ENCODE measurements around the gene HDAC4. TPM values are rescaled to one million over a fixed set of nuclear protein-coding genes. Genes with fewer than 3 reads are reported as not detected.

The HDAC4 gene
- total and polyA plus RNA-seq, 9 of the 15 experiments (the other 6 are each of a cell fraction or from before 2014, with no cell fraction given), result 0.11 to 20.2 (median 4.0) TPM

GRCh38 chr2:239079671-239080294 lies 321.0 kb downstream of the HDAC4 start:
- H3K36me3 ChIP-seq (ENCODE audit: control insufficient read depth, insufficient read depth, low read length), result 0 out of 3 replicates have a peak, but pooled peaks cover 2% of the 10 kb centered on the region
- FAIRE-seq, result no peak
- H3K4me2 ChIP-seq (ENCODE audit: insufficient read depth, low read length), result no peak overlapping the region

More at GRCh38 chr2:239079671-239080294, 321.0 kb downstream of the HDAC4 start:
- Histone ChIP-seq H3K27me3 (ENCODE audit: control insufficient read depth in 2 of 2, insufficient read depth in 2 of 2, low read length in 2 of 2) (no peaks in the 10 kb centered on the region), H3K79me2 (ENCODE audit: control insufficient read depth, insufficient read depth, low read length) (no peaks in the 10 kb centered on the region), H4K20me1 (replicated peaks; ENCODE audit: control insufficient read depth, insufficient read depth, low read length) (no peaks in the 10 kb centered on the region), H3K9ac (ENCODE audit: insufficient read depth in 1 of 2, low read depth in 2 of 2, low read length in 2 of 2) (no peak overlapping the region), H3K4me1 (replicated peaks in 1 of 2; ENCODE audit: control insufficient read depth in 2 of 2, insufficient read depth in 2 of 2, low read length in 2 of 2) (no peaks in the 10 kb centered on the region), H3K9me1 (ENCODE audit: control insufficient read depth, insufficient read depth, low read length) (no peaks in the 10 kb centered on the region), H2AFZ (ENCODE audit: low read depth, low read length) (no peak overlapping the region), H3K9me3 (replicated peaks; ENCODE audit: control insufficient read depth, insufficient read depth, low read depth, low read length) (no peaks in the 10 kb centered on the region), H3K4me3 (no peak overlapping the region), H3K27ac (ENCODE audit: extremely low read depth, low read depth, low read length) (no peak overlapping the region)
- no peak for DNase-seq (ENCODE audit: extremely low read depth in 1 of 4, low spot score in 3 of 4)
- no peak for ATAC-seq
- intact Hi-C loops (cut with micrococcal nuclease), result no loop called here
- WGBS (ENCODE audit: insufficient coverage, low coverage, missing lambda C conversion rate), result 80% methylated on average over 13 of the region's 16 CpGs
- POLR2A ChIA-PET, result no interaction called here
- CTCF ChIA-PET (ENCODE audit: low intra/inter-chr PET ratio), result no interaction called here
- in situ Hi-C loops (cut with MboI), result no loop called here
- TF ChIP-seq MAX (CRISPR knock-in tag; IDR thresholded peaks at IDR 0.05), result 0 out of 2 replicates have a peak, but pooled peaks have one; percentile 16
- TF ChIP-seq MTA1 (IDR thresholded peaks at IDR 0.05; ENCODE audit: borderline replicate concordance), result no peak
- no peak for TF ChIP-seq CBX3 (IDR thresholded peaks at IDR 0.05; ENCODE audit: borderline replicate concordance in 1 of 2, low read length in 2 of 2)
- TF ChIP-seq NFATC3 (IDR thresholded peaks at IDR 0.05), result no peak
- TF ChIP-seq DMBX1 (CRISPR knock-in tag; IDR thresholded peaks at IDR 0.05; ENCODE audit: borderline replicate concordance), result no peak
- TF ChIP-seq KDM1A (IDR thresholded peaks at IDR 0.05), result peak in 1 of 2 experiments; percentile 46; a peak in 1 of 4 replicates
- BruUV-seq (replicated peaks), result no TSS peak
